ENCODE data around the gene CYRIA.

Gene CYRIA

GRCh38 chr2:16645775-16646559, 19.7 kb downstream of the CYRIA start:
- Histone ChIP-seq H3K4me2 (ENCODE audit: low read length) (no peak overlapping the region), H3K9me2 (ENCODE audit: low read depth, low read length) (no peaks in the 10 kb centered on the region), H3K9me3 (ENCODE audit: low read length) (no peaks in the 10 kb centered on the region), H3F3A (ENCODE audit: insufficient read depth, low read length) (no peaks in the 10 kb centered on the region), H3K36me3 (ENCODE audit: insufficient read depth, low read length) (no peaks in the 10 kb centered on the region), H3K79me2 (ENCODE audit: insufficient read depth, low read length) (no peaks in the 10 kb centered on the region), H3K27me3 (ENCODE audit: insufficient read depth, low read length) (no peaks in the 10 kb centered on the region), H3K4me1 (ENCODE audit: insufficient read depth, low read length, severe bottlenecking) (peaks cover 50% of the 10 kb centered on the region), H4K20me1 (ENCODE audit: insufficient read depth, low read length) (no peaks in the 10 kb centered on the region), H3K4me3 (ENCODE audit: low read depth, low read length, poor library complexity, severe bottlenecking) (no peak overlapping the region), H3K27ac (ENCODE audit: low read depth, low read length, poor library complexity, severe bottlenecking) (no peak overlapping the region), H2AFZ (ENCODE audit: low read length) (no peak overlapping the region), H3K9ac (ENCODE audit: low read length) (no peak overlapping the region)
- TF ChIP-seq CTCF (IDR thresholded peaks at IDR 0.05; ENCODE audit: low read length): no peak
- no peak for TF ChIP-seq EZH2 (IDR thresholded peaks at IDR 0.05; ENCODE audit: borderline replicate concordance, low read length)

- Histone ChIP-seq H3K79me2 (ENCODE audit: insufficient read depth, low read length) (no peaks in the 10 kb centered on the region), H3K4me1 (ENCODE audit: insufficient read depth, low read length, severe bottlenecking) (peaks cover 47% of the 10 kb centered on the region), H3F3A (ENCODE audit: insufficient read depth, low read length) (no peaks in the 10 kb centered on the region), H3K27ac (ENCODE audit: low read depth, low read length, poor library complexity, severe bottlenecking) (no peak overlapping the region), H3K4me3 (ENCODE audit: low read depth, low read length, poor library complexity, severe bottlenecking) (no peak overlapping the region), H2AFZ (ENCODE audit: low read length) (no peak overlapping the region), H3K9me3 (ENCODE audit: low read length) (no peaks in the 10 kb centered on the region), H3K4me2 (ENCODE audit: low read length) (no peak overlapping the region), H3K9ac (ENCODE audit: low read length) (no peak overlapping the region), H3K9me2 (ENCODE audit: low read depth, low read length) (no peaks in the 10 kb centered on the region), H3K36me3 (ENCODE audit: insufficient read depth, low read length) (no peaks in the 10 kb centered on the region), H4K20me1 (ENCODE audit: insufficient read depth, low read length) (no peaks in the 10 kb centered on the region), H3K27me3 (ENCODE audit: insufficient read depth, low read length) (no peaks in the 10 kb centered on the region)
- no peak for TF ChIP-seq CTCF (IDR thresholded peaks at IDR 0.05; ENCODE audit: low read length)
- TF ChIP-seq EZH2 (IDR thresholded peaks at IDR 0.05; ENCODE audit: borderline replicate concordance, low read length): no peak
These were observed 20.5 kb downstream of the CYRIA start for GRCh38 chr2:16645088-16645487.

- H3K9me3 ChIP-seq (ENCODE audit: low read length): no peaks in the 10 kb centered on the region
- no peak overlapping the region for H3K4me3 ChIP-seq (ENCODE audit: low read depth, low read length, poor library complexity, severe bottlenecking)
- H3K4me1 ChIP-seq (ENCODE audit: insufficient read depth, low read length, severe bottlenecking): peaks cover 47% of the 10 kb centered on the region
- H3K79me2 ChIP-seq (ENCODE audit: insufficient read depth, low read length): no peaks in the 10 kb centered on the region
- H3F3A ChIP-seq (ENCODE audit: insufficient read depth, low read length): no peaks in the 10 kb centered on the region
- H3K9ac ChIP-seq (ENCODE audit: low read length): no peak overlapping the region
- no peaks in the 10 kb centered on the region for H3K27me3 ChIP-seq (ENCODE audit: insufficient read depth, low read length)
- H4K20me1 ChIP-seq (ENCODE audit: insufficient read depth, low read length): no peaks in the 10 kb centered on the region
- TF ChIP-seq EZH2 (IDR thresholded peaks at IDR 0.05; ENCODE audit: borderline replicate concordance, low read length): no peak
- no peak for TF ChIP-seq CTCF (IDR thresholded peaks at IDR 0.05; ENCODE audit: low read length)
- H3K4me2 ChIP-seq (ENCODE audit: low read length): no peak overlapping the region
- no peaks in the 10 kb centered on the region for H3K36me3 ChIP-seq (ENCODE audit: insufficient read depth, low read length)
- H3K27ac ChIP-seq (ENCODE audit: low read depth, low read length, poor library complexity, severe bottlenecking): no peak overlapping the region
- H3K9me2 ChIP-seq (ENCODE audit: low read depth, low read length): no peaks in the 10 kb centered on the region
- H2AFZ ChIP-seq (ENCODE audit: low read length): no peak overlapping the region
These were observed 21.3 kb downstream of the CYRIA start for GRCh38 chr2:16644221-16644925.
